ENCODE data around the gene CEP250. TPM values are rescaled to one million over a fixed set of nuclear protein-coding genes. Genes with fewer than 3 reads are reported as not detected.

The CEP250 gene
- total RNA-seq, 2 donors from 2014 or later = 29.8 to 46.5 TPM

GRCh38 chr20:35478804-35479472 lies 23.5 kb downstream of the CEP250 start:
- Mint-ChIP-seq H3K36me3 (ENCODE audit: low read depth) (peaks cover 44% of the 10 kb centered on the region), H3K4me3 (no peak overlapping the region), H3K4me1 (no peaks in the 10 kb centered on the region), H3K27me3 (ENCODE audit: insufficient read depth) (no peaks in the 10 kb centered on the region), H3K27ac (no peak overlapping the region), H3K9me3 (peaks cover 8% of the 10 kb centered on the region)
- Histone ChIP-seq H3K4me1 (ENCODE audit: control insufficient read depth, insufficient read depth, low read length) (no peaks in the 10 kb centered on the region), H3K9ac (ENCODE audit: extremely low read depth, low read length, poor library complexity, severe bottlenecking) (no peak overlapping the region), H3K27me3 (ENCODE audit: control insufficient read depth, insufficient read depth, low read length, poor library complexity, severe bottlenecking) (no peaks in the 10 kb centered on the region), H3K27ac (ENCODE audit: low read depth, low read length) (no peak overlapping the region), H3K9me3 (ENCODE audit: control insufficient read depth, low read length) (no peaks in the 10 kb centered on the region), H3K36me3 (ENCODE audit: control insufficient read depth, insufficient read depth, low read length) (peaks cover 50% of the 10 kb centered on the region), H3K4me3 (ENCODE audit: low read length) (no peak overlapping the region)
- DNase-seq = peak; percentile 85
- WGBS, 2 experiments (ENCODE audit: insufficient coverage in 1 of 2, insufficient read length in 1 of 2) = 90 to 95% methylated on average over 14 to 16 of the region's 16 CpGs
- peak; percentile 56 for TF ChIP-seq CTCF (conservative IDR thresholded peaks at IDR 0.05)

DNA sequence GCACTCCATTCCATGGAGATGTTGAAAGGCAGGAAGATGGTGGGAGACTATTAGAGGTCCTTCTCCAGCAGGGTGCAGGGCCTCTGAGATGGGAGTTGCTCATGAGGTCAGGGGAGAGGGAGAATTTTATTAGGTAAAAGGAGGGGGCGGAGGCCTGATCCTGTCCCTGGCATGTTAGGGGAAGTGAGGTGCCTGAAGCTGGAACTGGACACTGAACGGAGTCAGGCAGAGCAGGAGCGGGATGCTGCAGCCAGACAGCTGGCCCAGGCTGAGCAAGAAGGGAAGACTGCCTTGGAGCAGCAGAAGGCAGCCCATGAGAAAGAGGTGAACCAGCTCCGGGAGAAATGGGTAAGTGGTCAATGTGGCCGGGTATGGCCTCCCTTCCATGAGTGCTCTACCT lies 24.4 kb downstream of the CEP250 start:
- H3K4me3 Mint-ChIP-seq = no peak overlapping the region
- Histone ChIP-seq H3K9ac (ENCODE audit: extremely low read depth, low read length, poor library complexity, severe bottlenecking) (no peak overlapping the region), H3K27me3 (ENCODE audit: control insufficient read depth, insufficient read depth, low read length, poor library complexity, severe bottlenecking) (no peaks in the 10 kb centered on the region), H3K27ac (ENCODE audit: low read depth, low read length) (no peak overlapping the region), H3K4me3 (ENCODE audit: low read length) (no peak overlapping the region), H3K36me3 (ENCODE audit: control insufficient read depth, insufficient read depth, low read length) (peaks cover 54% of the 10 kb centered on the region), H3K9me3 (ENCODE audit: control insufficient read depth, low read length) (peaks cover 6% of the 10 kb centered on the region), H3K4me1 (ENCODE audit: control insufficient read depth, insufficient read depth, low read length) (no peaks in the 10 kb centered on the region)
- no peak overlapping the region for H3K27ac Mint-ChIP-seq
- WGBS, 2 experiments (ENCODE audit: insufficient coverage in 1 of 2, insufficient read length in 1 of 2) = 88 to 100% methylated on average over 4 to 5 of the region's 5 CpGs
- H3K4me1 Mint-ChIP-seq = no peaks in the 10 kb centered on the region
- H3K36me3 Mint-ChIP-seq (ENCODE audit: low read depth) = peaks cover 53% of the 10 kb centered on the region
- no peak for DNase-seq
- H3K27me3 Mint-ChIP-seq (ENCODE audit: insufficient read depth) = no peaks in the 10 kb centered on the region
- peaks cover 14% of the 10 kb centered on the region for H3K9me3 Mint-ChIP-seq
- TF ChIP-seq CTCF (conservative IDR thresholded peaks at IDR 0.05) = no peak

DNA sequence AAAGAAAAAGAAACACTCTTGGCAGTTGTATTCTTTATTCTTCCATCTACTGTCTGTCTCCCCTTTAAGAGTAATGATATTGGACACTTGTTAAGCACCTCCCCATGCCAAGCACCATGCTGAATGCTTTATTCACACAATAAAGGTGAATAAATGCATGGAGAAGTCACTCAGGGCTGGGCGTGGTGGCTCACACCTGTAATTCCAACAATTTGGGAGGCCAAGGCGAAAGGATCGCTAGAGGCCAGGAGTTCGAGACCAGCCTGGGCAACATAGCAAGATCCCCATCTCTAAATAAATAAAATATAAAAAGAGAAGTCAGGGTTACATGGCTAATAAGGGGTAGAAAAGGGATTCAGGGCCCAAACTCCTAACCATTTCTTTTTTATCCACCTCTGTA lies 32.1 kb downstream of the CEP250 start:
- H3K27ac ChIP-seq (ENCODE audit: low read depth, low read length) = no peak overlapping the region
- DNase-seq = no peak
- WGBS, 2 experiments (ENCODE audit: insufficient coverage in 1 of 2, insufficient read length in 1 of 2) = 97% methylated on average over 2 of the region's 4 CpGs; no CpG with 5 or more reads in 1 of the 2 experiments
- no peak overlapping the region for H3K9ac ChIP-seq (ENCODE audit: extremely low read depth, low read length, poor library complexity, severe bottlenecking)
- H3K4me3 ChIP-seq (ENCODE audit: low read length) = no peak overlapping the region
- no peak for TF ChIP-seq CTCF (conservative IDR thresholded peaks at IDR 0.05)
- no peaks in the 10 kb centered on the region for H3K27me3 ChIP-seq (ENCODE audit: control insufficient read depth, insufficient read depth, low read length, poor library complexity, severe bottlenecking)
- Mint-ChIP-seq H3K27me3 (ENCODE audit: insufficient read depth) (no peaks in the 10 kb centered on the region), H3K36me3 (ENCODE audit: low read depth) (peaks cover 61% of the 10 kb centered on the region), H3K4me1 (no peaks in the 10 kb centered on the region), H3K9me3 (peaks cover 14% of the 10 kb centered on the region), H3K4me3 (no peak overlapping the region), H3K27ac (no peak overlapping the region)
- peaks cover 26% of the 10 kb centered on the region for H3K36me3 ChIP-seq (ENCODE audit: control insufficient read depth, insufficient read depth, low read length)
- H3K4me1 ChIP-seq (ENCODE audit: control insufficient read depth, insufficient read depth, low read length) = no peaks in the 10 kb centered on the region
- peaks cover 6% of the 10 kb centered on the region for H3K9me3 ChIP-seq (ENCODE audit: control insufficient read depth, low read length)
